GM19193 (cell line): ENCODE data around the gene SPEM1.

ENCODE experiments used
- POLR2A ChIP-seq: IDR thresholded peaks from 4 replicates; pipeline ENCODE4 v1.6.1; 2011; ENCODE audit not compliant: insufficient read depth, insufficient read length; ENCODE audit errors: extremely low read depth

SPEM1 gene

GRCh38 chr17:7392696-7393612 is 27.2 kb upstream of the SPEM1 start:
- TF ChIP-seq POLR2A: no peak

- TF ChIP-seq POLR2A: no peak
Observed at GRCh38 chr17:7393613-7394451, 26.3 kb upstream of the SPEM1 start.

DNA sequence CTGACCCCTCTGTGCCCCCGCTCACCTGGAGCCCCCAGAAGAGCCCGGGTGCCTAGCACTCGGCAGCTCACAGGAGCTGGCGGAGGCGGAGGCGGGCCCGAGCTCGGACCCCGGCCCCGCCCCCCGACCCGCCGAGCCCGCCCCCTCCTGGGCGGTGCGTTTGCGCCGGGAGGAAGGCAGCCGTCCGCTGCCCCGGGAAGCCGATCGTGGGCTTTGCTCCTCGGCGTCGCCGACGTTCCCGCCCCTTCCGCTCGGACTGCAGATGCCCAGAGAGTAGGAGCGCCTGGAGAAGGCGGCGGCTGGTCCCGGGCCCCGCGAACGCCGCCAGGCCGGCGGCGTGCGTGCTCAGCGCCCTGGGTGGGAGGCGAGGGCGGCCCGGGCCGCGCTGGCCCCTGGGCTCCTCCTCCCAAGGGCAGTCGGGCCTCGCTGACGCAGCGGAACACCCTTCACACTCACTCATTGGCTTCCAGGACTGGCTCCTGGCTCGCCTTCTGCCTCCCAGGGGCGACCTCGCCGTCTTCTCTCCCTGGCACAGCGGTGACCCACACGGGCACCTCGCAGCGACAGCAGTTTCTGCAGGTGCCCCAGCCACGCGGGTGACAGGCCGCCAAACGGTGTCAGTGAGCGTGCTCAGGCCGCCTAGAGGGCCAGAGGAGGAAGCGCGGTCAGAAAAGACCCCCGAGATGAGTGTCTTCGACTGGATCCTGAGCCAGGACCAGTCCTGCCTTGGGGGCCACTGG is 25.5 kb upstream of the SPEM1 start, which contains the start of gene PLSCR3:
Gene PLSCR3, minus strand, starts transcription at position 74 of the 740 bp plus-strand sequence. CDS start 415 bp downstream, outside the sequence.
- peak; percentile 72 for TF ChIP-seq POLR2A

- no peak for TF ChIP-seq POLR2A
Observed at GRCh38 chr17:7396147-7396546, 24.0 kb upstream of the SPEM1 start.

DNA sequence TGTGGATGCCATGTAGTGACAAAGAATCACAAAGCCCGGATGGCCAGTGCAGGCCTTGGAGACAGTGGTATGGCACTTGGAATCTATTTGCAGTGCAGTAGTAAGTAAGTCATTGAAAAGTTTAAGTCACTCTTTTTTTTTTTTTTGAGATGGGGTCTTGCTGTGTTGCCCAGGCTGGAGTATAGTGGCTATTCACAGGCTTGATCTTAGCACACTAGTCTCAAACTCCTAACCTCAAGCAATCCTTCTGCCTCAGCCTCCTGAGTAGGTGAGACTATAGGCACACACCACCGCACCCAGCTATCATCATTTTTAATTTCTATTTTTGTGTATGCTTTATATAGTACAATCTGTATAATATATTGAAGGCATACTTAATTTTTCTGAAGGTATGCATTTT is 21.5 kb upstream of the SPEM1 start:
- TF ChIP-seq POLR2A: no peak

DNA sequence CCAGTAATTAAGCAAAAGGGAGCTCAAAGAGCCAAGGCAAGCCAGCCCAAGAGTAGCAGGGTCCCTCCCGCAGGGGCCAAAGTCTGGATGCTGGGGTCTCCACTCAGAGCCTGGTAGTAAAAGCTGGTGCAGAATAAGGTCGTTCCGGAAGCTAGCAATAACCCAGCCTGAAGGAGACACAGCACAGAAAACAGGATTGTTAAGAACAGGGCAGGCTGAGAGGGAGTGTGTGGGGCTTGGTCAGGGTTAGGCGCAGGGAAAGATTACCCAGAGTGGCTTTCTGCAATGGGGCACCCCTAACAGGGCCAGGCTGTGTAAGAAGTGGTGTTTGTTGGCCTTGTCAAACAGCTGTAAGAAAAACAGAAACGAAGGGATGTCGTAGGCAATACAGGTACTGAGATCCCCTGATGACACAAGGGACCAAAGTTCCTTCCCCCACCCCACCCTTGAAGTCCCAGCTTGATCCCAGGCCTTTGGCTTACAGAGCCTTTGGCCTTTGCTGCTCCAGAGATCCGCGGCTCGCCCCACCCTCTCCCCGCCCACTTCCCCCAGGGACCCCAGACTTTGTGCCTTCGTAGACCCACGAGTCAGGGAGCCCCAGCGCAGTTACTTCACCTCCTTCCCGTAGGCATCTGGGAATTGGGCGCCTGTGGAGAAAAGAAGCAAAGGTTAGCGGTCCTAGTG is 16.9 kb upstream of the SPEM1 start:
- TF ChIP-seq POLR2A: no peak

- TF ChIP-seq POLR2A: no peak
Observed at GRCh38 chr17:7403727-7403976, 16.5 kb upstream of the SPEM1 start.

- peak; percentile 92 for TF ChIP-seq POLR2A
Observed at GRCh38 chr17:7403977-7404736, 16.0 kb upstream of the SPEM1 start, which contains the start of gene TMEM256. TSS of gene TMEM256 (minus strand) at chr17:7404097. CDS start at chr17:7404084, 13 bp downstream.

- TF ChIP-seq POLR2A: no peak
Observed at GRCh38 chr17:7404737-7405349, 15.3 kb upstream of the SPEM1 start.

GRCh38 chr17:7405350-7406234 is 14.5 kb upstream of the SPEM1 start:
- TF ChIP-seq POLR2A: no peak

GRCh38 chr17:7406235-7406825 is 13.8 kb upstream of the SPEM1 start:
- no peak for TF ChIP-seq POLR2A

GRCh38 chr17:7407082-7407481 is 13.0 kb upstream of the SPEM1 start:
- TF ChIP-seq POLR2A: no peak
